Uterus (tissue), 2 donors: Measurements from ENCODE around the gene ARL10.

Experiments used
- CTCF ChIP-seq, 4 experiments: fragments of 200-600 bp in 2 of 4; fragments of 450-650 bp in 2 of 4; sonication (generic) in 2 of 4; IDR thresholded peaks; one replicate each; pipeline ENCODE4 v1.5.1; 2016 to 2019; ENCODE audit warnings: antibody characterized with exemption in 4 of 4, mild to moderate bottlenecking in 2 of 4, moderate library complexity in 1 of 4
- POLR2A ChIP-seq, 2 donors: fragments of 450-650 bp; IDR thresholded peaks; one replicate each; pipeline ENCODE4 v1.6.1; 2016; ENCODE audit warnings: antibody characterized with exemption in 2 of 2, mild to moderate bottlenecking in 1 of 2, moderate library complexity in 1 of 2

- TF ChIP-seq CTCF (IDR thresholded peaks at IDR 0.05): no peak
- TF ChIP-seq POLR2A (IDR thresholded peaks at IDR 0.05): no peak
Measured at GRCh38 chr5:176341325-176342157, 23.7 kb upstream of the ARL10 start.
